ENCODE data around the gene NPB.
A peak's percentile ranks its signal among the peaks of the same experiment; 100 is the strongest.

NPB gene

DNA sequence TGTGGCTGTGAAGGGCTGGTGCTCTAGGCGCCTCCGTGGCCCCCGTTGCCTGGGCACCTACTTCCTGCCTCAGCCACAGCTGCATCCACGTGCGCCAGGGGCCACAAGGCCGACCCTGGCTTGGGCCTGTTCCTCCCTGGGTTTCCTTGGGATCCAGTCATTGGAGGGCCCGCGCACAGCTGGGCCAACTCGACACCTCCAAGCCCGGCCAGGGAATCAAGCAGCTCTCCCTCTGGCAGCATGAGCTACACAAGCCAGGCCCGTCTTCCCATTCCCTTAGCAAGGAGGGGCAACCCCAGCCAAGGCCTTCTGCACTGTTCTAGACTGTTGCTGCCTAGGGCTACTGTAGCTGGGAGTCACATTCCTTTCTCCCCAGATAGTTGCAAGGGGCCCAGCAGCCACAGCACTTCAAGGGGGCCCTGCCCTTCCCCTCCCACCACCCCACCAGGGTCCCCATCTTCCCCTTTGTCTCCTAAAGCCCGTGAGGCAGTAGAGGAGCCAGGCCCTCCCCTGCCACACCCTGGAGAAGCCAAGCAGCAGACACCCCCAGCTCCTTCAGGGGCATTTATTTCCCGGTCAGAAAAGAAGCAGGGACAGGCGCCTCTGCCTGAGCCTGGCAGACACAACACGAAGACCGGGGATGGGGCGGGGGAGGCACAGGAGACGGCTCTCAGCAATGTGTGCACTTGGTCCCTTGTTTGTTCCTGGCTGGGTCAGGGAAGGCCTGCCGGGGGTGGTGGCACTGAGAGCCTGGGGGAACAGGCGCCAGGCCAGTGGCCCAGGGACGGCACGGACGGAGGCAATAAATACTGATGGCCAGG is 34.7 kb upstream of the NPB start:
- no peak for TF ChIP-seq CTCF (IDR thresholded peaks at IDR 0.05; ENCODE audit: low read depth, low read length, missing control alignments)
- no peak for DNase-seq (ENCODE audit: low read depth)
- H3K4me3 ChIP-seq (ENCODE audit: low read depth, low read length): no peak overlapping the region

DNA sequence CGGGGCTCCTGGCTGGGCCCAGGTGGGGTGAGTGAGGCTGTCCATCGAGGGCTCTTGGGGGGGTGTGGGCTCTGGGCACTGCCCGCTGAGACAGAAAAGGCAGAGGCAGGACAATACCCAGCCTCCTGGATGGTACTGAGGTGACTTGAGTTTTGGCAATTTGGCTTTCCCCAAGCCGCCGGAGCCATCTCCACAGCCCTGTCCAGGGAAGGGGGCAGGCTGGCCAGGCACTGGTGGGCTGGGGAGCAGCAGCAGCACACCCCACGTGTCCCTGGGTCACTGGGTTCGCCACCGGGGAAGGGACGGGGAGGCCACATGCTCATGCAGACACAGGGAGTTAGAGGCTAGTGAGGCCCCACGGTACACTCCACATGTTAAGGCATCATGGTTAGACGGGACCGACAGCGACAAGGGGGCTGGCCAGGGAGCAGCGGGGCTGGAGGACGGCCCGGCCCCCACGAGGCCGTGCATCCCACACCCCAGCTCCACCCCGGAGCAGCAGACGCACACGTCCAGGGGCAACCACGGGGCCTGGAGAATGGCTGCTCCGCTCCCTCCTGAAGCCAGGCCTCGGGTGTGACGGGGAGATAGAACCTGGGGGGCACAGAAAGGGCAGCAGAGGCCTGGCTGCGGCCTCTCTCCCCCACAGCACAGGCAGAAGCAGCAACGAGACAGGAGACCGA is 33.9 kb upstream of the NPB start:
- no peak for DNase-seq (ENCODE audit: low read depth)
- no peak overlapping the region for H3K4me3 ChIP-seq (ENCODE audit: low read depth, low read length)
- TF ChIP-seq CTCF (IDR thresholded peaks at IDR 0.05; ENCODE audit: low read depth, low read length, missing control alignments): no peak

DNA sequence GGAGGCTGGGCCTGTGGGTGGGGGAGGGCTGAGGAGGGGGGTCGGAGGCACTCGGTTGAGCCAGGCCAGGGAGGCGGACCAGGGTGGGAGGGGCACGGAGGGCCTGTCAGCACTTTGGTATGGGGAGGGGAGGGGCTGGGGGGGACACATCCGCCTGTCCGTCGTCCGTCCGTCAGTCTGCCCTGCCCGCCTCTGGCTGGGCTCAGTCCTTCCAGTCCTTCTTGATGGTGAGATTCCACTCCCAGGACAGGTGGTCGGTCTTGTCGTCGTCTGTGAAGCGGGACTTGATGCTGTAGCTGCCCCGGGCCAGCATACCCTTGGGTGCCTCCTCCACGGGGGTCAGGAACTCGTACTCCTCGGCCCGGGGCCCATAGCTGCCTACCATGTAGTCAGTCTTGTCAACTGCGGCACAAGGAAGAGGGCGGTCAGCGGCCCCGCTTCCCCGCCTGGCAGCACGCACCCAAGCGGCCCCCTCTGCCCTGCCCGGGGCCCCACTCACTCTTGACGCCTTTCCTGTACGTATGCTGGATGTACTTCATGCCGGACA is 33.3 kb upstream of the NPB start:
- DNase-seq (ENCODE audit: low read depth): no peak
- TF ChIP-seq CTCF (IDR thresholded peaks at IDR 0.05; ENCODE audit: low read depth, low read length, missing control alignments): no peak
- H3K4me3 ChIP-seq (ENCODE audit: low read depth, low read length): peak overlapping the region; percentile 99

DNA sequence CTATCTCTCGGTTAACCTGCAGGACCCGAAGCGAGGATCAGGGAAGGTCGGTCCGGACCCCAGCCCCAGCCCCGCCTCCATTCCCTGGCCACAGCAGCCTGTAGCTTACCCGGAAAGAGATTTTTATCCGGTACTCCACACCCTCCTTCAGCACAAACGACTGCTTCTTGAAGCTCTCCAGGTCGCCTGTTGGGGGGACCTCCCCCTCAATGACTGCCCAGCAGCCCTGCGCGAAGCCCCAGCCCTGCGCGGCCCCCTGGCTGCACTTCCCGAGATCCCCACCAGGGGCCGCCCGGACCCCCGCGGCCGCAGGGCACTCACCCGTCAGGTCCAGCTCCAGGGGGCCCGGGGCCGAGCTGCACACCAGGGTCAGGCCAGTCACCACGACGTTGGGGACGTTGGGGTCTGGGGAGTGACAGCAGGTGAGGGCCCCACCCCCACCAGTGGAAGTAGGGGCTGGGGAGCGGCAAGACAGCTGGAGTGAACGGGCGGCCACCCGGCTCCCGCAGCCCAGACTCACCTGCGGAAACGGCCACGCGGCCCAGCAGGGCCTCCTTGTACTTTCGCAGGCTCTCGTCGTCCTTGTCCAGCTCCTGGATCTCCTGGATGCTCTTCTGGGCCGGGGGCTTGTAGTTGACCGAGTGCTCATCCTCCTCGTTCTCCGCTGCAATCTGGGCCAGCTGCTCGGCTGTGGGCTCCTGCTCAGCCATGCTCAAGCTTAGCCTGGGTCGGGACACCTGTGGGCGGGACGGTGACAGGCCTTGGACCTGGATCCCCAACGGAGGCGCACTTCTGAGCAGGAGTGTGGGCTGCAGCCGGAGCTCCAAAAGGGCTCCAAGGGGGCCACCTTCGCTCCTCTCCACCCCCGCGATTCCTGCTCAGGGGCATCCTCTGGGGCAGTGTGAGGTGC is 32.6 kb upstream of the NPB start:
- H3K4me3 ChIP-seq (ENCODE audit: low read depth, low read length): peak overlapping the region; percentile 99
- DNase-seq (ENCODE audit: low read depth): no peak
- peak; percentile 88 for TF ChIP-seq CTCF (IDR thresholded peaks at IDR 0.05; ENCODE audit: low read depth, low read length, missing control alignments)

- DNase-seq (ENCODE audit: low read depth): no peak
- no peak for TF ChIP-seq CTCF (IDR thresholded peaks at IDR 0.05; ENCODE audit: low read depth, low read length, missing control alignments)
- H3K4me3 ChIP-seq (ENCODE audit: low read depth, low read length): peak overlapping the region; percentile 99
Observed at GRCh38 chr17:81870131-81870980, 31.7 kb upstream of the NPB start.

- DNase-seq (ENCODE audit: low read depth): no peak
- H3K4me3 ChIP-seq (ENCODE audit: low read depth, low read length): peak within 1 kb of the TSS; percentile 99
- no peak for TF ChIP-seq CTCF (IDR thresholded peaks at IDR 0.05; ENCODE audit: low read depth, low read length, missing control alignments)
Observed at GRCh38 chr17:81870981-81871386, 31.1 kb upstream of the NPB start, which contains the start of gene ARHGDIA. Gene ARHGDIA, minus strand, starts transcription at chr17:81871337. Its CDS starts 1,407 bp downstream, at chr17:81869930.
